DLD1 (cell line): ENCODE data around the gene HEATR5A.
"Not testable (repeated sequence)": the region's sequence is repeated elsewhere in the genome, so short reads cannot be mapped to it uniquely, and the experiment has no call there.

Source experiments
- in situ Hi-C: cut with HindIII; loops from 2 replicates; pipeline ENCODE4 v1.10.0; 2017; ENCODE audit warnings: low sequenced_read_pairs

HEATR5A gene

DNA sequence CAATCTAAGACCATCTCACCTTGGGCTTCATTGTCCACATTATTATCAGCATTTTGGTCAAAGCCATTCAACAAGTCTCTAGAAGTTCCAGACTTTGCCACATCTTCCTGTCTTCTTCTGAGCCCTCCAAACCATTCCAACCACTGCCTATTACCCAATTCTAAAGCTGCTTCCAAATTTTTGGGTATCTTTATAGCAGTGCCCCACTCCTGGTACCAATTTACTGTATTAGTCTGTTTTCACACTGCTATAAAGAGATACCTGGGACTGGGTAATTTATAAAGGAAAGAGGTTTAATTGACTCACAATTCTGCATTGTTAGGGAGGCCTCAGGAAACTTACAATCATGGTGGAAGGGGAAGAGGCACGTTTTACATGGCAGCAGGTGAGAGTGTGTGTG, 89.0 kb downstream of the HEATR5A start:
- in situ Hi-C loops = not testable (repeated sequence)

- in situ Hi-C loops = not testable (repeated sequence)
Observed at GRCh38 chr14:31329876-31330521, 90.4 kb downstream of the HEATR5A start.

- in situ Hi-C loops = no loop called here
Observed at GRCh38 chr14:31326111-31326510, 94.2 kb downstream of the HEATR5A start.

GRCh38 chr14:31323419-31323818, 96.9 kb downstream of the HEATR5A start:
- in situ Hi-C loops = no loop called here

GRCh38 chr14:31320922-31321766, 99.2 kb downstream of the HEATR5A start:
- in situ Hi-C loops = no loop called here

GRCh38 chr14:31320216-31320615, 100.1 kb downstream of the HEATR5A start:
- in situ Hi-C loops = no loop called here

DNA sequence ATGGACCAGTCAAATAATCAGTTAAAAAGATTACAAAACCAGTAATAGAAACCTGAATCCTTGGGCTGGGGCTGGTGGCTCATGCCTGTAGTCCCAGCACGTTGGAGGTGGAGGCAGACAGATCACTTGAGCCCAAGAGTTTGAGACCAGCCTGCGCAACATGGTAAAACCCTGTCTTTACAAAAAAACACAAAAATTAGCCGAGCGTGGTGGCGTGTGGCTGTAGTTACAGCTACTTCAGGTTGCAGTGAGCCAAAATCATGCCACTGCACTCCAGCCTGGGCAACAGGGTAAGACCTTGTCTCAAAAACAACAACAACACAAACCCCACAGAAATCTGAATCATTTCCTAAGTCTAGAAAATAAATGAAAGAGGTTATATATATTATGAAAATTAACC, 100.6 kb downstream of the HEATR5A start:
- in situ Hi-C loops = no loop called here

DNA sequence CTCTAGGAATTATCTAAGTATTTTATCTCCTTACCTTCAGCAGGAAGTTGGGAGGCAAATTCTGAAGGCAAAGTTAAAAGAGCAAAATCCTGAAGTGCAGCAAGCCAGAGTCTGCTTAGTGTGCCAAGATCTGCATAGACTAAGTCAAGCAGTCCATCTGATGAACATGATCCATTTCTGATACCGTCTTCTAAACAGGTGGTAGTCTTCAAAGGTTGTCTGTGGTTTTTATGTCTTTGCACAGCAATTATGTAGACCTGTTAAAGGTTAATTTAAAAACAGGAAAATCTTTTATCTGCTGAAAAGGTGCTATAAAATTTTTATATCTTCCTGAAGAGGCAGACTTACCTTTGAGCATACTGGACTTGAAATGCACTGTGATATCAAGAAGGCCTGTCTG, 107.4 kb downstream of the HEATR5A start:
- in situ Hi-C loops = no loop called here

DNA sequence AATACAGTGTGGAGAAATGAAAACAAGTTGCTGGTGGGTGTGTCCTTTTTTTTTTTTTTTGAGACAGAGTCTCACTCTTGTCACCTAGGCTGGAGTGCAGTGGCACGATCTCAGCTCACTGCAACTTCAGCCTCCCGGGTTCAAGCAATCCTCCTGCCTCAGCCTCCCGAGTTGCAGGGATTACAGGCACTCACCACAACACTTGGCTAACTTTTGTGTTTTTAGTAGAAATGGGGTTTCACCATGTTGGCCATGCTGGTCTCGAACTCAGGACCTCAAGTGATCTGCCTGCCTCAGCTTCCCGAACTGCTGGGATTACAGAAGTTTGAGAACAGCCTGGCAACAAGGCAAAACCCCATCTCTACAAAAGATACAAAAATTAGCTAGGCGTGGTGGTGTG, 108.0 kb downstream of the HEATR5A start:
- in situ Hi-C loops = not testable (repeated sequence)

- in situ Hi-C loops = no loop called here
Observed at GRCh38 chr14:31307618-31308017, 112.7 kb downstream of the HEATR5A start.

DNA sequence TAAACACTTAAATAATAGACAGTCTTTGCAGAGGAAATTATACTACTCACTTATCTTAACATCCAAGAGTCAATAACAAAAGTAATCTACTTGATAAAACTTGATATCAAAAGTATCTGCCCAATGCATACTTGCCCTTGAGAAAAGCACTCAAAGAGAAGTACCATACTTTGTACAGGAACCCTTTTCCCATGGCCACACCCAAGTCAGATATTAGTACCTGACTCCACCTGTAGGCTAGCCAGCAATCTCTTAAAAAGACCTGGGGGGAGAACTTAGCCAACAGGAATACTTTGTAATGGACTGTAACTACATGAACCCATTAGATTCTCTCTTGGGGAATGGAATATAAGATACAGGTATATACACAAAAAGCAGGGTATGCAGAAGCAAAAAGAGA, 113.2 kb downstream of the HEATR5A start:
- in situ Hi-C loops = no loop called here

- in situ Hi-C loops = no loop called here
Observed at GRCh38 chr14:31303654-31304053, 116.7 kb downstream of the HEATR5A start.

DNA sequence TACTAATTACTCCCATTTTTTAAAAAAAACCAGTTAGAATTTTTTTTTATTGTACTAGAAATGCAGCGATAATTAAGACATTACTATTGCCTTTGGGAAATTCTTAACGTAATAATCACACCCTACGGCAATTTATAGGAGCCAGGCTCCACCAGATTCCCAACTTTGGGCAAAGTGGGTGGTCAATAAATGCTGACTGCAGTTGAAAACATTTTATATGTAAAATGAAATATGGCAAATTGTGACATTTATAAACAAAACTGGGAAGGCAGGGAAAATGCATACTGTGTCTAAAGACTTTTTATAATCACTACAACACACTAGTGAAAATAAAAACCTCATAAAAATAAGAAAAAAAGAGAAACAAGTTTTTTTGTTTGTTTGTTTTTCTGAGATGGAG, 119.5 kb downstream of the HEATR5A start:
- in situ Hi-C loops = no loop called here

GRCh38 chr14:31300296-31300695, 120.1 kb downstream of the HEATR5A start:
- in situ Hi-C loops = no loop called here

GRCh38 chr14:31297701-31298344, 122.5 kb downstream of the HEATR5A start:
- in situ Hi-C loops = no loop called here

GRCh38 chr14:31297112-31297511, 123.2 kb downstream of the HEATR5A start:
- in situ Hi-C loops = no loop called here

GRCh38 chr14:31294746-31295405, 125.5 kb downstream of the HEATR5A start:
- in situ Hi-C loops = no loop called here

GRCh38 chr14:31292937-31293616, 127.3 kb downstream of the HEATR5A start:
- in situ Hi-C loops = no loop called here

- in situ Hi-C loops = no loop called here
Observed at GRCh38 chr14:31291210-31291609, 129.1 kb downstream of the HEATR5A start.

DNA sequence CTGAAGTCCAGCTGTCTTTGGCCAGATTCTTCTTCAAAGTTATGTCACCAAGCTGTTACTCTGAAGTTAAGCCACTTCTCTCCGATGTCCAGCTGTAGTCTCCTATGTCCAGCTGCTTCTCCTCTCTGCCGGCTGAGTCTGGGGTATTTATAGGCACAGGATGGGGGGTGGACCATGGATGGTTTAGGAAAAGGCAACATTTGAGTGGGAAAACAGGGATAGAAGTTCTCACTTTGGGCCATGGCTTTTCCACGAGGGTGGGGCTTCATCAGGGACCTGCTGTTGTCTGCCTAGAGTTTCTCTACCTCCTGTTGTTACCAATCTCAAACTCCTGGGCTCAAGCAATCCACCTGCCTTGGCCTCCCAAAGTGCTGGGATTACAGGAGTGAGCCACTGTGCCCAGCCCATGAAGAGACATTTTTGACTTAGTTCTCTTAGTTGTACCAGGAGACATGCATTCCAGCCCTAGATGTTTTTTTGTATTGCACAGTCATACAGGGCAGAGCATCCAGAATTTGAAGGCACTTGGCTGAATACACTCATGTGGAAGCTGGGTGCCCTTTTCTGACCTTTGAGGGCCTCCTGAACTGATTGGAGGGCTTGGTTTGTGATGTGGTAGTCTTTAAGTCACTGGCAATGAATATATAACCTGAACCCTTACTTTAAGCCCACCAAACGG, 132.9 kb downstream of the HEATR5A start:
- in situ Hi-C loops = no loop called here
